ENCODE measurements around the gene GAL3ST1. TPM values are rescaled to one million over a fixed set of nuclear protein-coding genes. Genes with fewer than 3 reads are reported as not detected.

Gene GAL3ST1
- total RNA-seq, 1 donor from 2014 or later: 2.5 TPM

DNA sequence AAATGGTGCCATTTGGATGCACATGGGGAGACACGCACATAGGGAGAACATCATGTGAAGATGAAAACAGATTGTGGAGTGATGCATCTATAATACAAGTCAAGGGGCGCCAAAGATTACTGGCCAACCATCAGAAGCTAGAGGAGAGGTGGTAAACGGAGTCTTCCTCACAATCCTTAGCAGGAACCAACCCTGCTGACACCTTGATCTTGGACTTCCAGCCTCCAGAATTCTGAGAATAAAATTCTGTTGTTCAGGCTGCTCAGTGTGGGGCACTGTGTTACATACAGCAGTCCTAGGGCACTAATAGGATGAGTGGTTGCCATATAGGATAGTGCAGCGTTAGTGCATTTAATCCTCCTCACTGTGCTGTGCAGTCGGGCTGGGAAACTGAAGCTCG is 61.0 kb downstream of the GAL3ST1 start:
- no peak overlapping the region for H3K27ac ChIP-seq
- no peaks in the 10 kb centered on the region for H3K36me3 ChIP-seq
- intact Hi-C loops (cut with DNase I): no loop called here
- TF ChIP-seq, protein P1, sequence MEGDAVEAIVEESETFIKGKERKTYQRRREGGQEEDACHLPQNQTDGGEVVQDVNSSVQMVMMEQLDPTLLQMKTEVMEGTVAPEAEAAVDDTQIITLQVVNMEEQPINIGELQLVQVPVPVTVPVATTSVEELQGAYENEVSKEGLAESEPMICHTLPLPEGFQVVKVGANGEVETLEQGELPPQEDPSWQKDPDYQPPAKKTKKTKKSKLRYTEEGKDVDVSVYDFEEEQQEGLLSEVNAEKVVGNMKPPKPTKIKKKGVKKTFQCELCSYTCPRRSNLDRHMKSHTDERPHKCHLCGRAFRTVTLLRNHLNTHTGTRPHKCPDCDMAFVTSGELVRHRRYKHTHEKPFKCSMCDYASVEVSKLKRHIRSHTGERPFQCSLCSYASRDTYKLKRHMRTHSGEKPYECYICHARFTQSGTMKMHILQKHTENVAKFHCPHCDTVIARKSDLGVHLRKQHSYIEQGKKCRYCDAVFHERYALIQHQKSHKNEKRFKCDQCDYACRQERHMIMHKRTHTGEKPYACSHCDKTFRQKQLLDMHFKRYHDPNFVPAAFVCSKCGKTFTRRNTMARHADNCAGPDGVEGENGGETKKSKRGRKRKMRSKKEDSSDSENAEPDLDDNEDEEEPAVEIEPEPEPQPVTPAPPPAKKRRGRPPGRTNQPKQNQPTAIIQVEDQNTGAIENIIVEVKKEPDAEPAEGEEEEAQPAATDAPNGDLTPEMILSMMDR (IDR thresholded peaks at IDR 0.05): no peak
- H3K27me3 ChIP-seq: no peaks in the 10 kb centered on the region
- no peak for ATAC-seq
- H3K9me3 ChIP-seq: no peaks in the 10 kb centered on the region
- DNase-seq: no peak
- H3K4me1 ChIP-seq: no peaks in the 10 kb centered on the region
- H3K4me3 ChIP-seq: no peak overlapping the region

DNA sequence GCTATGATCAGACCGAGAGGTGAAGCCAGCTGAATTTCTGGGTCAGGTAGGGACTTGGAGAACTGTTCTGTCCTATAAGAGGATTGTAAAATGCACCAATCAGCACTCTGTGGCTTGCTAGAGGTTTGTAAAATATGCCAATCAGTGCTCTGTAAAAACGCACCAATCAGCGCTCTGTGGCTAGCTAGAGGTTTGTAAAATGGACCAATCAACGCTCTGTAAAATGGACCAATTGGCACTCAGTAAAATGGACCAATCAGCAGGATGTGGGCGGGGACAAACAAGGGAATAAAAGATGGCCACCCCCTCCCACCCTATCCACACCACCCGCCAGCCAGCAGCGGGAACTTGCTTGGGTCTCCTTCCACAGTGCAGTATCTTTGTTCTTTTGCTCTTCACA is 62.6 kb downstream of the GAL3ST1 start:
- H3K4me1 ChIP-seq: no peaks in the 10 kb centered on the region
- no peaks in the 10 kb centered on the region for H3K36me3 ChIP-seq
- H3K27ac ChIP-seq: no peak overlapping the region
- ATAC-seq (no peak), DNase-seq (no peak)
- H3K9me3 ChIP-seq: no peaks in the 10 kb centered on the region
- no peaks in the 10 kb centered on the region for H3K27me3 ChIP-seq
- H3K4me3 ChIP-seq: no peak overlapping the region
- TF ChIP-seq, protein P1 (IDR thresholded peaks at IDR 0.05): no peak
- intact Hi-C loops (cut with DNase I): no loop called here

DNA sequence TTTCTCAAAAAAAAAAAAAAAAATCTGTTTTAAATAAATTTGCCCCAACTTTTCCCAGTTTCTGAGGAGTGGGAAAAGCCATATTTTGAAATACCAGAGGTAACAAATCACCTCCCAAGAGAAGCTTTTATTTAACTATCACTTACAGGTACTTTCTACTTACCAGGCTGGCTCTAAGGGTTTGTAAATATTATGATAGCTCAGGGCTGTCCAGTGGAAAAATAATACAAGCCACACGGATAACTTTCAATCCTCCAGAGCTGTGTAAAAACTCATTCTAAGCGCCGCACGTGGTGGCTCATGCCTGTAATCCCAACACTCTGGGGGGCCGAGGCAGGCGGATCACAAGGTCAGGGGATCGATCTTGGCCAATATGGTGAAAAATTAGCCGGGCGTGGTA is 63.4 kb downstream of the GAL3ST1 start:
- Histone ChIP-seq H3K4me3 (no peak overlapping the region), H3K9me3 (no peaks in the 10 kb centered on the region), H3K27ac (no peak overlapping the region), H3K27me3 (no peaks in the 10 kb centered on the region), H3K4me1 (no peaks in the 10 kb centered on the region), H3K36me3 (no peaks in the 10 kb centered on the region)
- TF ChIP-seq, protein P1 (IDR thresholded peaks at IDR 0.05): no peak
- DNase-seq: no peak
- intact Hi-C loops (cut with DNase I): no loop called here
- ATAC-seq: peak; percentile 70

DNA sequence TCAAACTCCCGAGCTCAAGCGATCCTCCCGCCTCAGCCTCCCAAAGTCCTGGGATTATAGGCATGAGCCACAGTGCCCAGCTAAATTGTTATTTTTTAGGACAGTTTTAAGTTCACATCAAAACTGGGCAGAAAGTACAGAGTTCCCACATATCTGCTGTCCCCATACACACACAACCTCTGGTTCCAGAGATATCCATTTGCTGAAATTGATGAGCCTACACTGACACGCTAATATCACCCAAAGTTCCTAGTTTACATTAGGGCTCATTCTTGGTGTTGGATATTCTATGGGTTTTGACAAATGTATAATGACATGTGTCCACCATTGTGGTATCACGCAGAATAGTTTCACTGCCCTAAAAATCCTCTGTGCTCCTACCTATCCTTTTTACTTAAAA is 66.2 kb downstream of the GAL3ST1 start:
- TF ChIP-seq, protein P1 (IDR thresholded peaks at IDR 0.05): no peak

DNA sequence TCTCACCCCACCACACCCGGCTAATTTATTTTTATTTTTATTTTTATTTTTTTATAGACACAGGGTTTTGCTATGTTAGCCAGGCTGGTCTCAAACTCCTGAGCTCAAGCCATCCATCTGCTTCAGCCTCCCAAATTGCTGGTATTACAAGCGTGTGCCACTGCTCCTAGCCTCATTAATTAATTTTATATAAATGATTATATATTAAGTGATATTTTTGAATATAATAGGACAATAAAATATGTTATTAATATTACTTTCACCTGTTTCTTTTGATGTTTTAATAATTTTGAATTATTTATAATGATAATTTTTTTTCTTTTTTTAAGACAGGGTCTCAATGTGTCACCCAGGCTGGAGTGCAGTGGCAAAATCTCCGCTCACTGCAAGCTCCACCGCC is 66.8 kb downstream of the GAL3ST1 start:
- Histone ChIP-seq H3K9me3 (no peaks in the 10 kb centered on the region), H3K27ac (no peak overlapping the region), H3K4me1 (no peaks in the 10 kb centered on the region), H3K4me3 (no peak overlapping the region), H3K36me3 (no peaks in the 10 kb centered on the region), H3K27me3 (peaks cover 16% of the 10 kb centered on the region)
- TF ChIP-seq, protein P1 (IDR thresholded peaks at IDR 0.05): no peak
- ATAC-seq: no peak
- no peak for DNase-seq
- intact Hi-C loops (cut with DNase I): no loop called here

More for the DNA sequence above, 66.2 kb downstream of the GAL3ST1 start:
- no peak for DNase-seq
- intact Hi-C loops (cut with DNase I): no loop called here
- H3K4me3 ChIP-seq: no peak overlapping the region
- H3K9me3 ChIP-seq: no peaks in the 10 kb centered on the region
- H3K36me3 ChIP-seq: no peaks in the 10 kb centered on the region
- no peak overlapping the region for H3K27ac ChIP-seq
- peaks cover 16% of the 10 kb centered on the region for H3K27me3 ChIP-seq
- no peak for ATAC-seq
- H3K4me1 ChIP-seq: no peaks in the 10 kb centered on the region

DNA sequence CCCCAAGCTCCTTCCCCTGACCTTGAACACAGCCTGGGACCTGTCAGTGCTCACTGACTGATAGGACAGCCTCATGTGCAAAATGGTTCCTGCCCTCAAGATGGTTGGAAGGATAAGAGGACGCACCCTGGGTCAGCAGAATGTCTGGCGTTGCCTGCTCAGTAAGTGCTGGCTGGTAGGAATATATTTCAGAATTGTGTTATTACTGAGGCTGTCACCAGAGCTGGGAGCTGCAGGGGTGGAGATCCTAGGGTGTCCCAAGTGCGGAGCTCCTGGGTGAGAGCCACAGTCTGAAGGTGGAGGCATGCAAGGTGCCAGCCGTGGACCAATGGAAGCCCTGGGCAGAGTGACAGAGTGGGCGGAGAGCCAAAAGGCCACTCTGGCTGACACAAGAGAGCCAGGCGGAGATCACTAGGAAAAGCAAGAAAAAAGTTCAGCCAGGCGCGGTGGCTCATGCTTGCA is 67.9 kb downstream of the GAL3ST1 start:
- Histone ChIP-seq H3K4me1 (no peaks in the 10 kb centered on the region), H3K36me3 (no peaks in the 10 kb centered on the region), H3K27me3 (peaks cover 25% of the 10 kb centered on the region), H3K27ac (peak overlapping the region; percentile 3), H3K9me3 (no peaks in the 10 kb centered on the region), H3K4me3 (no peak overlapping the region)
- peak; percentile 65 for ATAC-seq
- DNase-seq: peak; percentile 83
- TF ChIP-seq, protein P1 (IDR thresholded peaks at IDR 0.05): no peak
- intact Hi-C loops (cut with DNase I): no loop called here

Data from upper lobe of right lung (tissue), 1 donor.